HCT116 (cell line): ENCODE measurements around the gene MRPS33. TPM values are rescaled to one million over a fixed set of nuclear protein-coding genes. Genes with fewer than 3 reads are reported as not detected.

Source experiments
- ATAC-seq: fragments of 200-7000 bp; cut with Tn5 transposase; 2 replicates; pipeline ENCODE4 v1.9.1; 2020; ENCODE audit warnings: mild to moderate bottlenecking, moderate library complexity
- BruUV-seq: library from RNA; stranded (reverse); fragments of 400-500 nt; replicated peaks from 2 replicates; lab custom pipeline; 2021; lab: Mats Ljungman, UMichigan
- CTCF ChIA-PET: fragments of 300-600 bp; sonication (Branson Sonifier 250); formaldehyde crosslinking; loops from one replicate; lab custom pipeline; 2021; ENCODE audit warnings: antibody characterized with exemption; lab: Charles Lee
- POLR2A ChIA-PET: fragments of 300-600, 350-600 bp; sonication (Branson Sonifier 250); formaldehyde crosslinking; loops from one replicate; lab custom pipeline; 2021; ENCODE audit warnings: antibody characterized with exemption; lab: Charles Lee
- RAD21 ChIA-PET, 2 experiments: fragments of 300-600 bp; sonication (Branson Sonifier 250); formaldehyde crosslinking; loops; one replicate each; lab custom pipeline; 2023; ENCODE audit warnings: low total read pairs in 2 of 2; ENCODE audit not compliant: uncharacterized antibody in 2 of 2, unreplicated experiment in 2 of 2, low non-redundant PET in 1 of 2; lab: Charles Lee
- DNase-seq: peaks from one replicate; pipeline ENCODE4 v3.0.0-alpha.2; 2010; ENCODE audit warnings: low read depth, low spot score
- H2AFZ ChIP-seq: fragments of 200-600 bp; shearing (Covaris generic), sonication (generic); 2 replicates; pipeline ENCODE4 v1.6.1; 2017; ENCODE audit warnings: low read depth, mixed run types, mixed read lengths, antibody characterized with exemption, low read length; ENCODE audit not compliant: poor library complexity, severe bottlenecking
- H3K27ac ChIP-seq: 2 replicates; pipeline ENCODE4 v1.5.1; 2012; ENCODE audit warnings: low read depth, low read length
- H3K27me3 ChIP-seq: fragments of 200-600 bp; sonication (generic); 2 replicates; pipeline ENCODE4 v1.6.1; 2016; ENCODE audit warnings: mixed run types, low read length, mixed read lengths; ENCODE audit not compliant: insufficient read depth
- H3K36me3 ChIP-seq, 2 experiments: fragments of 200-500 bp in 1 of 2; fragments of 200-600 bp in 1 of 2; sonication (Bioruptor generic) in 1 of 2; sonication (generic) in 1 of 2; 2 replicates each; pipeline versions ENCODE4 v1.5.1 to v1.6.1; 2014 to 2016; ENCODE audit warnings: low read length in 2 of 2, inconsistent platforms in 1 of 2, mixed read lengths in 1 of 2, mixed run types in 1 of 2; ENCODE audit not compliant: insufficient read depth in 2 of 2, control insufficient read depth in 1 of 2
- H3K4me1 ChIP-seq, 2 experiments: fragments of 200-600 bp in 1 of 2; sonication (generic) in 1 of 2; 2 replicates each; pipeline versions ENCODE4 v1.5.1 to v1.6.1; 2012 to 2017; ENCODE audit warnings: low read length in 2 of 2, inconsistent platforms in 1 of 2, mild to moderate bottlenecking in 1 of 2, mixed read lengths in 1 of 2, mixed run types in 1 of 2, moderate library complexity in 1 of 2; ENCODE audit not compliant: insufficient read depth in 2 of 2, control insufficient read depth in 1 of 2
- H3K4me2 ChIP-seq: fragments of 200-600 bp; sonication (generic); 2 replicates; pipeline ENCODE4 v1.6.1; 2017; ENCODE audit warnings: mixed run types, low read length, mixed read lengths
- H3K4me3 ChIP-seq, 2 experiments: fragments of 200-600 bp in 1 of 2; sonication (generic) in 1 of 2; replicated peaks in 1 of 2; 2 replicates each; pipeline ENCODE4 v1.5.1; 2011 to 2016; ENCODE audit warnings: low read length in 2 of 2, control low read depth in 1 of 2, low read depth in 1 of 2, mild to moderate bottlenecking in 1 of 2, mixed read lengths in 1 of 2, mixed run types in 1 of 2
- H3K79me2 ChIP-seq: fragments of 200-600 bp; sonication (generic); 2 replicates; pipeline ENCODE4 v1.6.1; 2017; ENCODE audit warnings: mild to moderate bottlenecking, mixed run types, low read length, moderate library complexity, mixed read lengths; ENCODE audit not compliant: insufficient read depth
- H3K9ac ChIP-seq: fragments of 200-600 bp; sonication (generic); 2 replicates; pipeline ENCODE4 v1.6.1; 2016; ENCODE audit warnings: low read length, mixed read lengths
- H3K9me2 ChIP-seq: fragments of 200-600 bp; sonication (generic), shearing (Covaris generic); 2 replicates; pipeline ENCODE4 v1.6.1; 2017; ENCODE audit warnings: mixed run types, mild to moderate bottlenecking, moderate library complexity; ENCODE audit not compliant: insufficient read depth
- H3K9me3 ChIP-seq, 2 experiments: fragments of 200-500 bp in 1 of 2; fragments of 200-600 bp in 1 of 2; sonication (Bioruptor generic) in 1 of 2; sonication (generic) in 1 of 2; 2 replicates each; pipeline ENCODE4 v1.6.1; 2014 to 2017; ENCODE audit warnings: low read length in 2 of 2, mixed read lengths in 2 of 2, inconsistent platforms in 1 of 2, low read depth in 1 of 2, mild to moderate bottlenecking in 1 of 2, mixed run types in 1 of 2, moderate library complexity in 1 of 2; ENCODE audit not compliant: control insufficient read depth in 1 of 2, insufficient read depth in 1 of 2
- H4K20me1 ChIP-seq: fragments of 200-600 bp; sonication (generic), shearing (Covaris generic); 2 replicates; pipeline ENCODE4 v1.6.1; 2017; ENCODE audit warnings: mixed run types, mild to moderate bottlenecking, moderate library complexity; ENCODE audit not compliant: insufficient read depth
- CEBPB ChIP-seq: IDR thresholded peaks from 2 replicates; pipeline ENCODE4 v1.6.1; 2012; ENCODE audit warnings: low read depth
- EZH2 ChIP-seq: fragments of 200-600 bp; sonication (generic); IDR thresholded peaks from 2 replicates; pipeline ENCODE4 v1.6.1; 2017; ENCODE audit warnings: antibody characterized with exemption, mixed run types
- FOSL1 ChIP-seq: IDR thresholded peaks from 2 replicates; pipeline ENCODE4 v1.6.1; 2012; ENCODE audit warnings: low read depth
- POLR2A ChIP-seq: IDR thresholded peaks from 2 replicates; pipeline ENCODE4 v1.7.0; 2011; ENCODE audit warnings: borderline replicate concordance; ENCODE audit not compliant: insufficient read depth, insufficient read length; ENCODE audit errors: extremely low read depth
- SIN3A ChIP-seq: IDR thresholded peaks from 2 replicates; pipeline ENCODE4 v1.6.1; 2012; ENCODE audit warnings: low read depth
- TCF7L2 ChIP-seq: IDR thresholded peaks from 2 replicates; pipeline ENCODE4 v1.7.0; 2011; ENCODE audit warnings: borderline replicate concordance, inconsistent platforms; ENCODE audit not compliant: insufficient read depth, insufficient read length; ENCODE audit errors: extremely low read depth
- ZNF274 ChIP-seq: fragments of 200-500 bp; sonication (Bioruptor generic); IDR thresholded peaks from 2 replicates; pipeline ENCODE4 v1.6.1; 2014; ENCODE audit warnings: mild to moderate bottlenecking, low read depth, low read length, inconsistent platforms
- intact Hi-C: fragments of 100-400 bp; cut with micrococcal nuclease; formaldehyde crosslinking; loops from 2 replicates; pipeline ENCODE4 v1.10.0; 2022
- total RNA-seq: library from RNA; stranded (reverse); gene quantifications from one replicate; pipeline ENCODE4 v1.2.1, GENCODE V29; 2021; ENCODE audit not compliant: unreplicated experiment
- TF ChIP-seq, protein P1 (sequence below): IDR thresholded peaks from 2 replicates; pipeline ENCODE4 v1.6.1; 2011; ENCODE audit warnings: mild to moderate bottlenecking, low read length, moderate library complexity; ENCODE audit not compliant: insufficient replicate concordance; ENCODE audit errors: extremely low read depth
- TF ChIP-seq, protein P2 (sequence below): IDR thresholded peaks from 2 replicates; pipeline ENCODE4 v1.6.1; 2012; ENCODE audit warnings: low read depth

MRPS33 gene
- total RNA-seq, 1 experiment from 2014 or later, result 77.3 TPM

DNA sequence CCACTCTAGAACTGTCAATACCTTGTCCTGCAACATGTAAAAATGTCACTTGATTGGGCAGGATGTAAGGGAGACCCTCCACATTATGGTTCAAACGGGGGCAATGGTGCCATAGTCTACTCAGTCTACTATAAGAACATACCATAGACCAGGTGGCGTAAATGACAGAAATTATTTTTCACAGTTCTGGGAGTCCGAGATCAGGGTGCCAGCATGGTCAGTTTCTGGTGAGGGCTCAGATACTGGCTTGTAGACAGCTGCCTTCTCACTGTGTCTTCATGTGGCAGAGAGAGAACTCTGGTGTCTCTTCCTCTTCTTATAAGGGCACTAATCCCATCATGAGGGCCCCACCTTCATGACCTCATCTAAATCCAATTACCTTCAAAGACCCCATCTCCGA lies 40.4 kb upstream of the MRPS33 start:
- H3K36me3 ChIP-seq, result no peaks in the 10 kb centered on the region
- H3K4me3 ChIP-seq, result no peak overlapping the region
- no peaks in the 10 kb centered on the region for H3K9me2 ChIP-seq
- H3K4me2 ChIP-seq, result no peak overlapping the region
- DNase-seq, result no peak
- RAD21 ChIA-PET, result no interaction called here
- H3K27me3 ChIP-seq, result no peaks in the 10 kb centered on the region; the same call in 1 of the 2 replicates
- H3K79me2 ChIP-seq, result no peaks in the 10 kb centered on the region
- no peaks in the 10 kb centered on the region for H4K20me1 ChIP-seq
- CTCF ChIA-PET, result no interaction called here
- intact Hi-C loops, result no loop called here
- H2AFZ ChIP-seq, result no peak overlapping the region
- H3K9ac ChIP-seq, result no peak overlapping the region
- no TSS peak for BruUV-seq
- ATAC-seq, result no peak
- H3K4me1 ChIP-seq, result no peaks in the 10 kb centered on the region
- TF ChIP-seq FOSL1 (no peak), POLR2A (no peak), SIN3A (no peak), TCF7L2 (no peak), CEBPB (no peak), EZH2 (no peak), ZNF274 (no peak)
- TF ChIP-seq, protein P1, sequence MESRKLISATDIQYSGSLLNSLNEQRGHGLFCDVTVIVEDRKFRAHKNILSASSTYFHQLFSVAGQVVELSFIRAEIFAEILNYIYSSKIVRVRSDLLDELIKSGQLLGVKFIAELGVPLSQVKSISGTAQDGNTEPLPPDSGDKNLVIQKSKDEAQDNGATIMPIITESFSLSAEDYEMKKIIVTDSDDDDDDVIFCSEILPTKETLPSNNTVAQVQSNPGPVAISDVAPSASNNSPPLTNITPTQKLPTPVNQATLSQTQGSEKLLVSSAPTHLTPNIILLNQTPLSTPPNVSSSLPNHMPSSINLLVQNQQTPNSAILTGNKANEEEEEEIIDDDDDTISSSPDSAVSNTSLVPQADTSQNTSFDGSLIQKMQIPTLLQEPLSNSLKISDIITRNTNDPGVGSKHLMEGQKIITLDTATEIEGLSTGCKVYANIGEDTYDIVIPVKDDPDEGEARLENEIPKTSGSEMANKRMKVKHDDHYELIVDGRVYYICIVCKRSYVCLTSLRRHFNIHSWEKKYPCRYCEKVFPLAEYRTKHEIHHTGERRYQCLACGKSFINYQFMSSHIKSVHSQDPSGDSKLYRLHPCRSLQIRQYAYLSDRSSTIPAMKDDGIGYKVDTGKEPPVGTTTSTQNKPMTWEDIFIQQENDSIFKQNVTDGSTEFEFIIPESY, result no peak
- TF ChIP-seq, protein P2, sequence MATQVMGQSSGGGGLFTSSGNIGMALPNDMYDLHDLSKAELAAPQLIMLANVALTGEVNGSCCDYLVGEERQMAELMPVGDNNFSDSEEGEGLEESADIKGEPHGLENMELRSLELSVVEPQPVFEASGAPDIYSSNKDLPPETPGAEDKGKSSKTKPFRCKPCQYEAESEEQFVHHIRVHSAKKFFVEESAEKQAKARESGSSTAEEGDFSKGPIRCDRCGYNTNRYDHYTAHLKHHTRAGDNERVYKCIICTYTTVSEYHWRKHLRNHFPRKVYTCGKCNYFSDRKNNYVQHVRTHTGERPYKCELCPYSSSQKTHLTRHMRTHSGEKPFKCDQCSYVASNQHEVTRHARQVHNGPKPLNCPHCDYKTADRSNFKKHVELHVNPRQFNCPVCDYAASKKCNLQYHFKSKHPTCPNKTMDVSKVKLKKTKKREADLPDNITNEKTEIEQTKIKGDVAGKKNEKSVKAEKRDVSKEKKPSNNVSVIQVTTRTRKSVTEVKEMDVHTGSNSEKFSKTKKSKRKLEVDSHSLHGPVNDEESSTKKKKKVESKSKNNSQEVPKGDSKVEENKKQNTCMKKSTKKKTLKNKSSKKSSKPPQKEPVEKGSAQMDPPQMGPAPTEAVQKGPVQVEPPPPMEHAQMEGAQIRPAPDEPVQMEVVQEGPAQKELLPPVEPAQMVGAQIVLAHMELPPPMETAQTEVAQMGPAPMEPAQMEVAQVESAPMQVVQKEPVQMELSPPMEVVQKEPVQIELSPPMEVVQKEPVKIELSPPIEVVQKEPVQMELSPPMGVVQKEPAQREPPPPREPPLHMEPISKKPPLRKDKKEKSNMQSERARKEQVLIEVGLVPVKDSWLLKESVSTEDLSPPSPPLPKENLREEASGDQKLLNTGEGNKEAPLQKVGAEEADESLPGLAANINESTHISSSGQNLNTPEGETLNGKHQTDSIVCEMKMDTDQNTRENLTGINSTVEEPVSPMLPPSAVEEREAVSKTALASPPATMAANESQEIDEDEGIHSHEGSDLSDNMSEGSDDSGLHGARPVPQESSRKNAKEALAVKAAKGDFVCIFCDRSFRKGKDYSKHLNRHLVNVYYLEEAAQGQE, result no peak
- TF ChIP-seq, all 23 proteins: peak for 0
- POLR2A ChIA-PET, result no interaction called here
- Histone ChIP-seq H3K9me3 (no peaks in the 10 kb centered on the region; a peak in 1 of 4 replicates), H3K27ac (no peak overlapping the region)
